ENCODE results near the gene BCR. TPM values are rescaled to one million over a fixed set of nuclear protein-coding genes. Genes with fewer than 3 reads are reported as not detected.

BCR gene
- total and polyA plus RNA-seq, 2 of the 8 experiments (the other 6 are each of a cell fraction or from before 2014, with no cell fraction given) = 66.7 to 130 TPM

GRCh38 chr22:23232094-23232905, 52.0 kb downstream of the BCR start (continued):
- TF ChIP-seq, protein P1, sequence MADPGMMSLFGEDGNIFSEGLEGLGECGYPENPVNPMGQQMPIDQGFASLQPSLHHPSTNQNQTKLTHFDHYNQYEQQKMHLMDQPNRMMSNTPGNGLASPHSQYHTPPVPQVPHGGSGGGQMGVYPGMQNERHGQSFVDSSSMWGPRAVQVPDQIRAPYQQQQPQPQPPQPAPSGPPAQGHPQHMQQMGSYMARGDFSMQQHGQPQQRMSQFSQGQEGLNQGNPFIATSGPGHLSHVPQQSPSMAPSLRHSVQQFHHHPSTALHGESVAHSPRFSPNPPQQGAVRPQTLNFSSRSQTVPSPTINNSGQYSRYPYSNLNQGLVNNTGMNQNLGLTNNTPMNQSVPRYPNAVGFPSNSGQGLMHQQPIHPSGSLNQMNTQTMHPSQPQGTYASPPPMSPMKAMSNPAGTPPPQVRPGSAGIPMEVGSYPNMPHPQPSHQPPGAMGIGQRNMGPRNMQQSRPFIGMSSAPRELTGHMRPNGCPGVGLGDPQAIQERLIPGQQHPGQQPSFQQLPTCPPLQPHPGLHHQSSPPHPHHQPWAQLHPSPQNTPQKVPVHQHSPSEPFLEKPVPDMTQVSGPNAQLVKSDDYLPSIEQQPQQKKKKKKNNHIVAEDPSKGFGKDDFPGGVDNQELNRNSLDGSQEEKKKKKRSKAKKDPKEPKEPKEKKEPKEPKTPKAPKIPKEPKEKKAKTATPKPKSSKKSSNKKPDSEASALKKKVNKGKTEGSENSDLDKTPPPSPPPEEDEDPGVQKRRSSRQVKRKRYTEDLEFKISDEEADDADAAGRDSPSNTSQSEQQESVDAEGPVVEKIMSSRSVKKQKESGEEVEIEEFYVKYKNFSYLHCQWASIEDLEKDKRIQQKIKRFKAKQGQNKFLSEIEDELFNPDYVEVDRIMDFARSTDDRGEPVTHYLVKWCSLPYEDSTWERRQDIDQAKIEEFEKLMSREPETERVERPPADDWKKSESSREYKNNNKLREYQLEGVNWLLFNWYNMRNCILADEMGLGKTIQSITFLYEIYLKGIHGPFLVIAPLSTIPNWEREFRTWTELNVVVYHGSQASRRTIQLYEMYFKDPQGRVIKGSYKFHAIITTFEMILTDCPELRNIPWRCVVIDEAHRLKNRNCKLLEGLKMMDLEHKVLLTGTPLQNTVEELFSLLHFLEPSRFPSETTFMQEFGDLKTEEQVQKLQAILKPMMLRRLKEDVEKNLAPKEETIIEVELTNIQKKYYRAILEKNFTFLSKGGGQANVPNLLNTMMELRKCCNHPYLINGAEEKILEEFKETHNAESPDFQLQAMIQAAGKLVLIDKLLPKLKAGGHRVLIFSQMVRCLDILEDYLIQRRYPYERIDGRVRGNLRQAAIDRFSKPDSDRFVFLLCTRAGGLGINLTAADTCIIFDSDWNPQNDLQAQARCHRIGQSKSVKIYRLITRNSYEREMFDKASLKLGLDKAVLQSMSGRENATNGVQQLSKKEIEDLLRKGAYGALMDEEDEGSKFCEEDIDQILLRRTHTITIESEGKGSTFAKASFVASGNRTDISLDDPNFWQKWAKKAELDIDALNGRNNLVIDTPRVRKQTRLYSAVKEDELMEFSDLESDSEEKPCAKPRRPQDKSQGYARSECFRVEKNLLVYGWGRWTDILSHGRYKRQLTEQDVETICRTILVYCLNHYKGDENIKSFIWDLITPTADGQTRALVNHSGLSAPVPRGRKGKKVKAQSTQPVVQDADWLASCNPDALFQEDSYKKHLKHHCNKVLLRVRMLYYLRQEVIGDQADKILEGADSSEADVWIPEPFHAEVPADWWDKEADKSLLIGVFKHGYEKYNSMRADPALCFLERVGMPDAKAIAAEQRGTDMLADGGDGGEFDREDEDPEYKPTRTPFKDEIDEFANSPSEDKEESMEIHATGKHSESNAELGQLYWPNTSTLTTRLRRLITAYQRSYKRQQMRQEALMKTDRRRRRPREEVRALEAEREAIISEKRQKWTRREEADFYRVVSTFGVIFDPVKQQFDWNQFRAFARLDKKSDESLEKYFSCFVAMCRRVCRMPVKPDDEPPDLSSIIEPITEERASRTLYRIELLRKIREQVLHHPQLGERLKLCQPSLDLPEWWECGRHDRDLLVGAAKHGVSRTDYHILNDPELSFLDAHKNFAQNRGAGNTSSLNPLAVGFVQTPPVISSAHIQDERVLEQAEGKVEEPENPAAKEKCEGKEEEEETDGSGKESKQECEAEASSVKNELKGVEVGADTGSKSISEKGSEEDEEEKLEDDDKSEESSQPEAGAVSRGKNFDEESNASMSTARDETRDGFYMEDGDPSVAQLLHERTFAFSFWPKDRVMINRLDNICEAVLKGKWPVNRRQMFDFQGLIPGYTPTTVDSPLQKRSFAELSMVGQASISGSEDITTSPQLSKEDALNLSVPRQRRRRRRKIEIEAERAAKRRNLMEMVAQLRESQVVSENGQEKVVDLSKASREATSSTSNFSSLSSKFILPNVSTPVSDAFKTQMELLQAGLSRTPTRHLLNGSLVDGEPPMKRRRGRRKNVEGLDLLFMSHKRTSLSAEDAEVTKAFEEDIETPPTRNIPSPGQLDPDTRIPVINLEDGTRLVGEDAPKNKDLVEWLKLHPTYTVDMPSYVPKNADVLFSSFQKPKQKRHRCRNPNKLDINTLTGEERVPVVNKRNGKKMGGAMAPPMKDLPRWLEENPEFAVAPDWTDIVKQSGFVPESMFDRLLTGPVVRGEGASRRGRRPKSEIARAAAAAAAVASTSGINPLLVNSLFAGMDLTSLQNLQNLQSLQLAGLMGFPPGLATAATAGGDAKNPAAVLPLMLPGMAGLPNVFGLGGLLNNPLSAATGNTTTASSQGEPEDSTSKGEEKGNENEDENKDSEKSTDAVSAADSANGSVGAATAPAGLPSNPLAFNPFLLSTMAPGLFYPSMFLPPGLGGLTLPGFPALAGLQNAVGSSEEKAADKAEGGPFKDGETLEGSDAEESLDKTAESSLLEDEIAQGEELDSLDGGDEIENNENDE (IDR thresholded peaks at IDR 0.05; ENCODE audit: insufficient replicate concordance, low read length) = no peak
- TF ChIP-seq, protein P2, sequence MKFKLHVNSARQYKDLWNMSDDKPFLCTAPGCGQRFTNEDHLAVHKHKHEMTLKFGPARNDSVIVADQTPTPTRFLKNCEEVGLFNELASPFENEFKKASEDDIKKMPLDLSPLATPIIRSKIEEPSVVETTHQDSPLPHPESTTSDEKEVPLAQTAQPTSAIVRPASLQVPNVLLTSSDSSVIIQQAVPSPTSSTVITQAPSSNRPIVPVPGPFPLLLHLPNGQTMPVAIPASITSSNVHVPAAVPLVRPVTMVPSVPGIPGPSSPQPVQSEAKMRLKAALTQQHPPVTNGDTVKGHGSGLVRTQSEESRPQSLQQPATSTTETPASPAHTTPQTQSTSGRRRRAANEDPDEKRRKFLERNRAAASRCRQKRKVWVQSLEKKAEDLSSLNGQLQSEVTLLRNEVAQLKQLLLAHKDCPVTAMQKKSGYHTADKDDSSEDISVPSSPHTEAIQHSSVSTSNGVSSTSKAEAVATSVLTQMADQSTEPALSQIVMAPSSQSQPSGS (IDR thresholded peaks at IDR 0.05; ENCODE audit: low read length) = no peak
- no peak for TF ChIP-seq RFX5 (IDR thresholded peaks at IDR 0.05; ENCODE audit: borderline replicate concordance, low read depth, low read length)
- no peak for TF ChIP-seq BRCA1 (IDR thresholded peaks at IDR 0.05; ENCODE audit: low read depth, low read length)
- no peak for TF ChIP-seq POLR2A (IDR thresholded peaks at IDR 0.05; ENCODE audit: control extremely low read depth in 1 of 2, low read depth in 2 of 2, low read length in 2 of 2)
- TF ChIP-seq SIN3A (conservative IDR thresholded peaks at IDR 0.05 in 1 of 2, IDR thresholded peaks at IDR 0.05 in 1 of 2; ENCODE audit: low read depth in 1 of 2, low read length in 2 of 2) = no peak
- TF ChIP-seq YY1 (IDR thresholded peaks at IDR 0.05; ENCODE audit: low read depth, low read length) = no peak
- TF ChIP-seq KDM4A (IDR thresholded peaks at IDR 0.05; ENCODE audit: low read depth, low read length, severe bottlenecking) = no peak

Data from H1 (cell line).